Nephron (organoid): ENCODE measurements around the gene OLIG2.

Experiments used
- H3K27ac Mint-ChIP-seq, 3 experiments: 2 replicates each; pipeline ENCODE4 v1.8.0; 2020; ENCODE audit warnings: mixed read lengths in 3 of 3, mild to moderate bottlenecking in 2 of 3, moderate library complexity in 1 of 3
- H3K27me3 Mint-ChIP-seq: 2 replicates; pipeline ENCODE4 v1.8.0; 2021; ENCODE audit warnings: low read depth, mild to moderate bottlenecking, moderate library complexity, mixed read lengths
- H3K36me3 Mint-ChIP-seq: 2 replicates; pipeline ENCODE4 v1.8.0; 2020; ENCODE audit warnings: low read depth, mixed read lengths
- H3K4me1 Mint-ChIP-seq: 2 replicates; pipeline ENCODE4 v1.8.0; 2020; ENCODE audit warnings: mixed read lengths
- H3K4me3 Mint-ChIP-seq, 3 experiments: 2 replicates each; pipeline ENCODE4 v1.8.0; 2020; ENCODE audit warnings: mild to moderate bottlenecking in 3 of 3, mixed read lengths in 3 of 3, moderate library complexity in 2 of 3
- H3K9me3 Mint-ChIP-seq: 2 replicates; pipeline ENCODE4 v1.8.0; 2020; ENCODE audit warnings: mixed read lengths
- TF ChIP-seq, protein P1 (sequence below), 3 experiments: fragments of 200-600 bp; sonication (generic); IDR thresholded peaks; one replicate each; pipeline ENCODE4 v1.5.0; 2021; ENCODE audit warnings: antibody characterized with exemption in 3 of 3; ENCODE audit not compliant: unreplicated experiment in 3 of 3

The OLIG2 gene

DNA sequence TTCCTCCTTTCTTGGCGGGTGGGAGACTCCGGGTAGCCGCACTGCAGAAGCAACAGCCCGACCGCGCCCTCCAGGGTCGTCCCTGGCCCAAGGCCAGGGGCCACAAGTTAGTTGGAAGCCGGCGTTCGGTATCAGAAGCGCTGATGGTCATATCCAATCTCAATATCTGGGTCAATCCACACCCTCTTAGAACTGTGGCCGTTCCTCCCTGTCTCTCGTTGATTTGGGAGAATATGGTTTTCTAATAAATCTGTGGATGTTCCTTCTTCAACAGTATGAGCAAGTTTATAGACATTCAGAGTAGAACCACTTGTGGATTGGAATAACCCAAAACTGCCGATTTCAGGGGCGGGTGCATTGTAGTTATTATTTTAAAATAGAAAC is 2.5 kb downstream of the OLIG2 start:
- Mint-ChIP-seq H3K36me3 (no peaks in the 10 kb centered on the region), H3K9me3 (peaks cover 2% of the 10 kb centered on the region), H3K27me3 (peaks cover 97% of the 10 kb centered on the region), H3K27ac (no peak overlapping the region), H3K4me3 (peak overlapping the region in 2 of 3 experiments; percentile 43 to 48), H3K4me1 (peaks cover 14% of the 10 kb centered on the region)
- TF ChIP-seq, protein P1, sequence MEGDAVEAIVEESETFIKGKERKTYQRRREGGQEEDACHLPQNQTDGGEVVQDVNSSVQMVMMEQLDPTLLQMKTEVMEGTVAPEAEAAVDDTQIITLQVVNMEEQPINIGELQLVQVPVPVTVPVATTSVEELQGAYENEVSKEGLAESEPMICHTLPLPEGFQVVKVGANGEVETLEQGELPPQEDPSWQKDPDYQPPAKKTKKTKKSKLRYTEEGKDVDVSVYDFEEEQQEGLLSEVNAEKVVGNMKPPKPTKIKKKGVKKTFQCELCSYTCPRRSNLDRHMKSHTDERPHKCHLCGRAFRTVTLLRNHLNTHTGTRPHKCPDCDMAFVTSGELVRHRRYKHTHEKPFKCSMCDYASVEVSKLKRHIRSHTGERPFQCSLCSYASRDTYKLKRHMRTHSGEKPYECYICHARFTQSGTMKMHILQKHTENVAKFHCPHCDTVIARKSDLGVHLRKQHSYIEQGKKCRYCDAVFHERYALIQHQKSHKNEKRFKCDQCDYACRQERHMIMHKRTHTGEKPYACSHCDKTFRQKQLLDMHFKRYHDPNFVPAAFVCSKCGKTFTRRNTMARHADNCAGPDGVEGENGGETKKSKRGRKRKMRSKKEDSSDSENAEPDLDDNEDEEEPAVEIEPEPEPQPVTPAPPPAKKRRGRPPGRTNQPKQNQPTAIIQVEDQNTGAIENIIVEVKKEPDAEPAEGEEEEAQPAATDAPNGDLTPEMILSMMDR (IDR thresholded peaks at IDR 0.05; ENCODE audit: unreplicated experiment in 3 of 3) = no peak

DNA sequence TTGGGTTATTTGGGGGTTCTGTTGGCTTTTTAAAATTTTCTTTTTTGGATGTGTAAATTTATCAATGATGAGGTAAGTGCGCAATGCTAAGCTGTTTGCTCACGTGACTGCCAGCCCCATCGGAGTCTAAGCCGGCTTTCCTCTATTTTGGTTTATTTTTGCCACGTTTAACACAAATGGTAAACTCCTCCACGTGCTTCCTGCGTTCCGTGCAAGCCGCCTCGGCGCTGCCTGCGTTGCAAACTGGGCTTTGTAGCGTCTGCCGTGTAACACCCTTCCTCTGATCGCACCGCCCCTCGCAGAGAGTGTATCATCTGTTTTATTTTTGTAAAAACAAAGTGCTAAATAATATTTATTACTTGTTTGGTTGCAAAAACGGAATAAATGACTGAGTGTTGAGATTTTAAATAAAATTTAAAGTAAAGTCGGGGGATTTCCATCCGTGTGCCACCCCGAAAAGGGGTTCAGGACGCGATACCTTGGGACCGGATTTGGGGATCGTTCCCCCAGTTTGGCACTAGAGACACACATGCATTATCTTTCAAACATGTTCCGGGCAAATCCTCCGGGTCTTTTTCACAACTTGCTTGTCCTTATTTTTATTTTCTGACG is 3.1 kb downstream of the OLIG2 start:
- peaks cover 97% of the 10 kb centered on the region for H3K27me3 Mint-ChIP-seq
- TF ChIP-seq, protein P1 (IDR thresholded peaks at IDR 0.05; ENCODE audit: unreplicated experiment in 3 of 3) = no peak
- H3K4me3 Mint-ChIP-seq = peak overlapping the region in 2 of 3 experiments; percentile 7 to 38
- peaks cover 2% of the 10 kb centered on the region for H3K9me3 Mint-ChIP-seq
- peaks cover 13% of the 10 kb centered on the region for H3K4me1 Mint-ChIP-seq
- H3K27ac Mint-ChIP-seq = no peak overlapping the region
- no peaks in the 10 kb centered on the region for H3K36me3 Mint-ChIP-seq

DNA sequence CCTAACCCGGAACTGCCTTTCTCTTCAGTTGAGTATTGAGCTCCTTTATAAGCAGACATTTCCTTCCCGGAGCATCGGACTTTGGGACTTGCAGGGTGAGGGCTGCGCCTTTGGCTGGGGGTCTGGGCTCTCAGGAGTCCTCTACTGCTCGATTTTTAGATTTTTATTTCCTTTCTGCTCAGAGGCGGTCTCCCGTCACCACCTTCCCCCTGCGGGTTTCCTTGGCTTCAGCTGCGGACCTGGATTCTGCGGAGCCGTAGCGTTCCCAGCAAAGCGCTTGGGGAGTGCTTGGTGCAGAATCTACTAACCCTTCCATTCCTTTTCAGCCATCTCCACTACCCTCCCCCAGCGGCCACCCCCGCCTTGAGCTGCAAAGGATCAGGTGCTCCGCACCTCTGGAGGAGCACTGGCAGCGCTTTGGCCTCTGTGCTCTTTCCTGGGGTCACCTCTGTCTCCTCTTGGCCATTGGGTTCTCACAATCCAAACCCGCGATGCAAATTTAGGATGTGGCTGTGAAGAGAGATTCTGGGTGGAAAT is 3.7 kb downstream of the OLIG2 start:
- Mint-ChIP-seq H3K4me1 (peaks cover 7% of the 10 kb centered on the region), H3K4me3 (peak overlapping the region in 2 of 3 experiments; percentile 7 to 38), H3K27me3 (peaks cover 97% of the 10 kb centered on the region), H3K36me3 (no peaks in the 10 kb centered on the region), H3K27ac (no peak overlapping the region), H3K9me3 (no peaks in the 10 kb centered on the region)
- TF ChIP-seq, protein P1 (IDR thresholded peaks at IDR 0.05; ENCODE audit: unreplicated experiment in 3 of 3) = no peak

DNA sequence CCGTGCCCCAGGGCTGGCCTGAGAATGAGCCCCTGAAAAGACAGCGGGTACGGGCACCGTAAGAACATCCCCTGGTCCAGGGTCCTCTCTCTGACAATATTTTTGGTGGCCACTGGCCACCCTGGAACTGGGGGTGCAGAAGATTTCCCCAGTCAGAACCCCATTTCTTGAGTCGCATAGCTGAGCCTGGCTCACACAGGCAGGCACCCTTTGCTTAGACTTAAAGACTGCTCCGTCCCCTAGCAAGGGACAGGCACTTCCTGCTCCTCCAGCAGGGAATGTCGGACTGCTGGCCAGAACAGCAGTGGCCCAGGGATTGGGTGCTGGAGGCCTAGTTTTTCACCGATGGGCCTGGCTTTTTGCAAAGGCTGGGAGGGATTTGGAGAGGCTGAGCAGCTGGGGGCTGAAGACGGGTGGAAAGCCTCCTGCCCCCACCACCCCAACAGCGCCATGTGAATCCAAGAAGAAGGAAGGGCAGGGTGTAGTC is 4.3 kb downstream of the OLIG2 start:
- H3K36me3 Mint-ChIP-seq = no peaks in the 10 kb centered on the region
- H3K4me1 Mint-ChIP-seq = peaks cover 6% of the 10 kb centered on the region

DNA sequence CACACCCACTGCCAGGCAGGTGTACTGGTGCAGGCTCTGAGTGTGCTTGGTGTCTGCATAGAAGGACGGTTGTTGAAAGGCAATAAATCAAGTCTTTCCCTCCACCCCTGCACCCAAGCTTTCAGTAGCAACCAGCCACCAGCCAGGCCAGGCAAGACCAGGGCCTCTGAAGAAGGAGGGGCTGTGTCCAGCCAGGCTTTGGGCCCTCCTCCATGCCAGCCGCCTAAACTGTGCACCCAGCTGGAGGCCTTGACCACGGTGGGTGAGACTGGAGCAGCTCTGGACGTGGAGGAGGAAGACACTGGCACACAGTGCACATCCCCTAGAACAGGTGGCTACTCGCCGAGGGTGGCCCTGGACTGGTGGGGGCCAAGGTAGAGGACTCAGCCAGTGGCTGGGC is 4.9 kb downstream of the OLIG2 start:
- Mint-ChIP-seq H3K9me3 (no peaks in the 10 kb centered on the region), H3K27me3 (peaks cover 97% of the 10 kb centered on the region), H3K4me3 (no peak overlapping the region), H3K27ac (no peak overlapping the region), H3K4me1 (peaks cover 6% of the 10 kb centered on the region), H3K36me3 (no peaks in the 10 kb centered on the region)
- TF ChIP-seq, protein P1 (IDR thresholded peaks at IDR 0.05; ENCODE audit: unreplicated experiment in 3 of 3) = no peak

More for the DNA sequence above, 4.3 kb downstream of the OLIG2 start:
- no peak overlapping the region for H3K27ac Mint-ChIP-seq
- no peaks in the 10 kb centered on the region for H3K9me3 Mint-ChIP-seq
- TF ChIP-seq, protein P1 (IDR thresholded peaks at IDR 0.05; ENCODE audit: unreplicated experiment in 3 of 3) = no peak
- H3K27me3 Mint-ChIP-seq = peaks cover 97% of the 10 kb centered on the region
- no peak overlapping the region for H3K4me3 Mint-ChIP-seq
